ENCODE data around the gene GBE1.
"Not testable (repeated sequence)": the region's sequence is repeated elsewhere in the genome, so short reads cannot be mapped to it uniquely, and the experiment has no call there.

GBE1 gene

DNA sequence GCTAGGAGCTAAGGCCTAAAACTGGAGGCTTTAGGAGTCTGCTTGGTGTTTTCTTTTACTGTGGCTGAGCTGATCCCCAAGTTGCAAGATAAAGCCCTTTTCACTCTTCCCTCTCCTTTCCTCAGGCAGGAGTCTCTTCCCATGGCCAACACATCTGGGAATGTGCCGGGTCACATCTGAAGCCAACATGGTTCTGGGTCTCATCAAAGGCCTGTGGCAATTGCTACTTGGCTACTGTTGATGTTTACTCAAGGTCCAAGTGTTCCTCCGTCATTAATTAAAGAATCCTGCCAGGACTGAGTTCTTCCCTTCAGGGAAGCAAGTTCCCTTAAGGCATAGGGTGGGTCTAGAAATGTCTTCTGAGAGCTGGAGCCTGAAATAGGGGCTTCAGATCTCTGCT, 230.2 kb downstream of the GBE1 start:
- DNase-seq (ENCODE audit: low read depth), result no peak

DNA sequence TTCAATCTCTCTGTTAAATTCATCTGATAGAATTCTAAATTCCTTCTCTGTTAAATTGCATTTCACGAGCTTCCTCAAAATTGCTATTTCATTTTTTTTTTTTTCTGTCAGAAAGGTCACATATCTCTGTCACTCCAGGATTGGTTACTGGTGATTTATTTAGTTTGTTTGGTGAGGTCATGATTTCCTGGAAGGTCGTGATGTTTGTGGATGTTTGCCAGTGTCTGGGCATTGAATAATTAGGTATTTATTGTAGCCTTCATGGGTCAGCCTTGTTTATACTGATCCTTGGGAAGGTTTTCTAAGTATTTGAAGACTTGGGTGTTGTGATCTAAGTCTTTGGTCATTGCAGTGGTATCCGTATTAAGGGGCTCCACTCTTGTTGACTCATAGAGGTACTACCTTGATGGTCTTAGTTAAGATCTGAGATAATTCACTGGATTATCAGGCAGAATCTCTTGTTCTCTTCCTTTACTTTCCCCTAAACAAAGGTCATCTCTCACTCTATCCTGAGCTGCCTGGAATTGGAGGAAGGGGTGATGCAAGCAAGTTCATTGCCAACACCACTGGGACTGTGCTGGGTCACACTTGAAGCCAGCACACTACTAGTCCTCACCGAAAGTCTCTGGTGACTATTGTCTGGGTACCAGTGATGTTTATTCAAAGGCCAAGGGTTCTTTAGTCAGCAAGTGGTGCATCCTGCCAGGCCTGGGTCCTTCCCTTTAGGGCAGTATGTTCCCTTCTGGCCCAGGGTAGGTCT, 231.1 kb downstream of the GBE1 start:
- no peak for DNase-seq (ENCODE audit: low read depth)

DNA sequence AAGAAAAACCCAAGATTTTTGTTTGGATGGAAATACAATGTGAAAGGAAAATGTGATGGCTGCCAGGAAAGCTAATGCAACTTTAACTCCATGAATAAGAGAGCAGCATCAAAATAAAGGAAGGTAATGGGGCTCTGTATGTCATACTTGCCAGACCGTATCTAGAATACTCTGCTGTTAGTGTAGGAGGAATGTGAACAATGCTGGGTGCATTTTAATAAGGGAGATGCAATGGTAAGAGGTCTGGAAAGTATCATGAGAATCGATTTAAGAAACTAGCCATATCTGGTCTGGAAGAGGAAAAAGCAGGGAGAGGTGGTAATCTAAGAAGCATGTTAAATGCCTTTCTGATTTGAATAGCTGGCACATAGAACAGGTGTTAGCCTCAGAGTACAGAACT, 239.6 kb downstream of the GBE1 start:
- DNase-seq (ENCODE audit: low read depth), result no peak

DNA sequence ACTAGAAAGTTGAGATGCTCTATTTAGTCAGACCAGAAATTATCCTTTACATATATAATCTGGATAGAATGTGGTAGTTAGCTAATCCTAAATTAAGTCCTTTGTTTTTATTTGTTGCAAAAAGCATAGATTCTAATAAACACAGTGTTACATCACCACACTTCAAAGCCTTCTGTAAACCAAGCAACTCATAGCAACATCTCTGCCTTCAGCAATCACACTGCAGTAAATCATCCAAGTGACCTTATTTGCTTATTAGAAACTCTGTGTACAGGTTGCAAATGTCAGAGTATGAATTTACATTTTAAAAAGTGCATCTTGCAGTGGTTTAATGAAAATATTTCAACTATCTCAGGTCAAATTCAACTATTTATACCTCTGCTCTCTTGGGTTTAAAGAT, 242.5 kb downstream of the GBE1 start:
- no peak for DNase-seq (ENCODE audit: low read depth)

DNA sequence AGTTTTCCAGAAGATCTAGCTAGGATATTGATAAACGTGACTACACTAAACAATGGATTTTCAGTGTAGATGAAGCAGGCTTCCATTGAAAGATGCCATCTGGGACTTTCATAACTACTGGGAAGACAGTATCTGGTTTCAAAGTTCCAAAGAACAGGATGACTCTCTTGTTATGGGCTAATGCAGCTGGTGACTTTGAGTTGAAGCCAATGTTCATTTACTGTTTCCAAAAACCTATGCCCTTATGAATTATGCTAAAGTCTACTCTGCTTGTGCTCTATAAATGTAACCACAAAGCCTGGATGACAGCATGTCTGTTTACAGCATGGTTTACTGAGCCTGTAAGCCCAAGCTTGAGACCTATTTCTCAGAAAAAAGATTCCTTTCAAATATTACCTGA, 245.4 kb downstream of the GBE1 start:
- no peak for DNase-seq (ENCODE audit: low read depth)

DNA sequence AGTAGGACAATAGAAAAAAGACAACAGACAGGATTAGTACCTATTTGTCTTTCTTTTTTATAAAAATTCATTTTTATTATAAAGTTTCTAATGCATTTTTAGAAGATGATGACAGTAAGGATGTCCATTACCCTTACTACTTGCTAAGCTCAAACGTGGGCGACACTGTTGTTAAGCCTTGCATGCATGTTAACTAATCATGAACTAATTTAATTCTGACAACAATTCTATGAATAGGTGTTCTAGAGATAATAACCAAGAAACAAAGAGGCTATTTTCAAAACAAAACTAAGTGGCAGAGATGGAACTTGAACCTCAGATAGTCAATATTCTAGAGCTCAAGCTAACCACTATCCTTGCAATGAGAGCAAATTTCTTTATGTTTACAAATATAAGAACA, 247.9 kb downstream of the GBE1 start:
- DNase-seq (ENCODE audit: low read depth), result no peak

DNA sequence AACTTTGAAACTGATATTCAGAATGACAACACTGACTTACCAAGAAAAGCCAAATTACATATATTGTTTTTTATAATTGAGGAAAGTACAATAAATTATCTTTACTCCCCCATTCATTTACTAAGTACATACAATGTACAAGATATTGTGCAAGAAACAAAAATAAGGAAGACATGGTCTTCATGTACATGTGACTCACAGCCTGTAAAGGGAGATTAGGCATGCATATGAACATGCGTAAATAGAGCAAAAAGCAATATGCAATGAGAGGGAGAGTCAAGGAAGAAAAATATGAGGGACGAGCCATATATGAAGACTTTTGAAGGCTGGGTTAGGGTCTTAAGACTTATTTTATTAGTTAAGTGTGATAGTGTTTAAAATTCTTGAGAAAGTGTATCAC, 258.4 kb downstream of the GBE1 start:
- no peak for DNase-seq (ENCODE audit: low read depth)

DNA sequence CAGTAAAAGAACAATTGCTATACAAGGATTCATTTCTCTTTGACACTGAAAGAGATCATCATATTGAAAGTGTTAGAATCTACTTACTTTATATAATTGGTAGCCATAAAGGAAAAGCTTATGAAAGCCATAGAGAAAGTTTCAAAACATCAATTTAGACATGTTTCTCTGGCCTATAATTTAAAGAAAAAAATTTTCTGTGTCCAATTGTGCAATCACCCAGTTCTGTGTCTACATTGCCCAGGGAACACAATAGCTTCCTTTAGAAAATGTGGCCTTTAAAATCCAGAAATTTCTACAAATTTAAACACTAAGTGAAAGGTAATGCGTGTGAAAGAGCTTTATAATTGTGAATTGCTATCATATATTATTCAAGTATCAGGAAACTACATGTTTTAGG, 259.2 kb downstream of the GBE1 start:
- no peak for DNase-seq (ENCODE audit: low read depth)

DNA sequence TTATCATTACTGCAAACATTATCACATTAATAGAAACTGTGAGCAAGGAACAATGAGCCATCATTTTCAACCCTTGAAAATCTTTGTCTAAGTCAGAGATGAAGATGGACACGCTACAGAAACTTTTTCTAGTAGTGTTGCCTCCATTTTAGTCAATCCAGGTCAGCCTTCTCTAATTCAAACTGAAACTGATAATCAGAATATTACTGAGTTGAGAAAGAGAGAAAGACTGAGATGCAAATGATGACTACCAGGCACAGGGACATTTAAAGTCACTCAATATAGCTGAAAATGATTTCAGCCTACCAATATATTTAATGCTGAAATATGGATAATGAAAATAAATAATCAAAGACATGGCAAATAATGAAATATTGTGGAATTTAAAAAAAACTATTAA, 261.4 kb downstream of the GBE1 start:
- no peak for DNase-seq (ENCODE audit: low read depth)

DNA sequence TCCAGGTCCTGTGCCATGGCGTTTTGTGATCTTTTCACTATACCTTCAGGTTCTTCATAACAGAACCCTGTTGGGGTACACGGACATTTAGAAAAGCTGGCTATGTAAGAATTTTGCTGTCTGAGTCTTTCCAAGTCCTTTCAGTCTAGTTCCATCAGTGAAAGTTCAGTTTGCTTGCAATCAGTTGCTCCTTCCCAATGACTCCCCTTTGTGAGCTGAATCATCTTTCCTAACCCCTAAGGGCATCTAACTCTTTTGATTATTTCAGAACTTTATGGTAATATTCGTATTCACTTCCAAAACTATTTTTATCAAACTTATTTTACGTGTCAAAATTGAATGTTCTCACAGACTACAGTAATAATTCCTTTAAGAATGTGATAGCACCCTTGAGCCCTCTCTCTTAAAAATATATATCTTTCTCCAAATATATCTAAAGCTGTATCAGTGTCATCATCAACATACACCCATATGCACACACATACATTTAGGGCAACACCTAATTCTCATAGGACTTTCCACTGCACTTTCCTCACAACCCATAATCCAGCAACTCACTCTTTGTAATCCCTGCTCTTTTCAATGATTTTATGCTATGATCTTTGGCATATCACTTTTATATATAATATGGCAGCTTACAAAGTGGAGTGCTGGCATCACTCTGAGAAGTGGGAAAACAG, 263.7 kb downstream of the GBE1 start:
- DNase-seq (ENCODE audit: low read depth), result no peak

DNA sequence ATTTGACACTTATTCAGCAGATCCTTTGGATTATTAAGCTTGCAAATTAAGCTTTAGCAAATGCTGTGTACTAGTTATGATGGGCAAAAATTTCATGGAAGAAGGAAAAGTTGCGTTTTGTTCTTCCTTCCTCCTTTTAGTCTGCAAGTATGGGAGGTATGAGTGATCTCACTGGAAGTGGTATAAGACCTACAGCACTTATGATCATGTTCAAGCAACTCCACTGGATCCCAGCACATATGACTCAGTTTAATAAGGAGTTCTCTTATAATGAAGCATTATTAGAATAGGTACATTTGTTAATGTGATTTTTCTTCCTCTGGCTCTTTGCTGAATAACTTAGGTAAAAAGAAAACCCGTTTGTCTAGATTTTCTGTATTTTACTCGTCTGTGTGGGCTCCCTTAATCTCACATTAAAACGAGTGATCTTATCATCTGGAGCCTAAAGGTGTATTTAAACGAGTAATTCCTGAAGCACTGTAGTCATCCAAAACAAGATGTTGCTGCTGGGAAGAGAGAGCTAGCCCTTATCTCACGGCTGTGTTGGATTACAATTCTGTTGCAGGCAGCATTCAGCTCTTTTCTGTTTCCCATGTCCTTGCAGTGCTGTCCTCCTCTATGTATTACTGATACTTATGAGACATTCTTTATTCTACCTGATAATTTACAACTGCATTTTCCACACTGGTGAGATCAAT, 264.9 kb downstream of the GBE1 start:
- DNase-seq (ENCODE audit: low read depth), result no peak

DNA sequence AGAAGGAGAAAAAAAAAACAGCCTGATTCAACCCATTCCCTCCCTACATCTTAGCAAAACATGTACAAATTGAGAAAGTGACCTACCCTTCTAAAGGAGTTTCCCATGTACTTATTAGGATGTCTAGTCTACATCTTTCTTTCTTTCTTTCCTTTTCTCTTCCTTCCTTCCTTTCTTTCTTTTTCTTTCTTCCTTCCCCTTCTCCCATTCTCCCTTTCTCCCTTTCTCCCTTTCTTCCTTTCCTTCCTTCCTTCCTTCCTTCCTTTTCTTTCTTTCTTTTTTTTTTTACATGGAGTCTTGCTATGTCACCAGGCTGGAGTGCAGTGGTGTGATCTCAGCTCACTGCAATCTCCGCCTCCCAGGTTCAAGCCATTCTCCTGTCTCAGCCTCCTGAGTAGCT, 269.0 kb downstream of the GBE1 start:
- not testable (repeated sequence) for DNase-seq (ENCODE audit: low read depth)

DNA sequence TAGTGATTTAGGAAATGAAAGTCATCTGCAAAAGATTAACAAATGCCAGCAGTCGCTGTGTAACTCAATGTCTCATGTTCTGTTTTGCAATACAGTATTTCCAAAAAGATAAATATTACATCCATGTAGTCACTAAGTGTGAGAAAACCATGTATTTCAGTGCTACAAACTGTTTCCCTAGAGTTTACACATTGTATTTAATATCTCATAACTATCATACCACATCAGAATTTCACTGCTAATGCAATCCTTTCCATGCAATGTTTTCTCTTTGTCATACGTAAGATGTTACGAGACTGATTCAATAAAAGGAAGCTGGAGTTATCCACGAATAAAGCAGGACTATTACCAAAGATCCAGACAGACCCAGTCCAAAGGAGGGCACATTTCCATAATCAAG, 269.4 kb downstream of the GBE1 start:
- no peak for DNase-seq (ENCODE audit: low read depth)

DNA sequence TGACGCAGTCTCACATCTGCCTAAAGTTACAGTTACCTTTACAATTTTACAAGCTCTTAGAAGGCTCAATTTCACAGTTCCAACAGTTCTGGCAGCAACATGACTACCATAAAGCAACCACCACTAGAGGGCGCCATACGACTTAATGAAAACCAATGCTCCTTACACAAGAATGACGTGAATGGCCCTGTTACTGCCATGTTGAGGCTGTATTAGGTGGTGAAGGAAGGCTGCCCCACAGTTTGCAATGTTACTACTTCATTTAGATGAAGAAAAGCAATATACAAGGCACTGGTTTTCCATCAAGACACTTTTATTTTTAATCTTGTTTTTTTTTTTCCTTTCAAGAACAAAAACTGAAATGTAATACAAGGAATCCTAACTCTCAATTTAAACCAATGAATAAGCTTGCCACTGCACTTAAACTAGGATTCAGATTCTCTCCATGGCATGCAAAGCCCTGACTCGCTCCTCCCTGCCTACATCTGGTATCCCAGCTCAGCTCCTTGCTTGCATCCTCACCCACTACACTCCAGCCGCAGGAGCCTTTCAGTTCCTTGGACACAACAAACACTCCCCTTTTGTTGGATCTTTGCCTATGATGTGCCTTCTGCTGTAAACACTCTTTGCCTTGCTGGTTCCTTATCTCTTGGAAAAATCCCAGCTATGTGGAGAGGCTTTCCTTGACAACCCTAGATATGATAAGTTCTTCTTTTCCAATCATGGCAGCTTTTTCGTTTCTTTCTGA, 270.7 kb downstream of the GBE1 start:
- peak; percentile 63 for DNase-seq (ENCODE audit: low read depth)

DNA sequence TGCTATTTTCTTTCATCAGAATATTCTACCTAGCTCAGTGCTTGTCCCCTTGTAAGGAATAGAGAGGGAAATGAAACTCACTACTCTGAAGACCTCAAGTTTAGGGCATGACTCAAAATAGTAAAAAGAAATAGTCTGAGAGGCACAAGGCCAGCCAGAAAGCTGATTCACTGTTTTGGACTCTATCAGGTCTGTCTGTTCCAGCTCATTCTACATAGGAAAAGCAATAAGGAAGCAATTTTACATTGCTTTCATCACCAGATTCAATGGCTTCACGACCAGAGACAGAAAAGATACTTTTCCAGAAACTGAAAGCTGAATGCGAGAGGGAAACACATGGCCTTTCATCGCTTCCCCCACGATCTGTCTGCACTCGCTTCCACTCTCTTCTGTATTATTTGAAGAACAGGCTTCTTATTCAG, 276.0 kb downstream of the GBE1 start:
- DNase-seq (ENCODE audit: low read depth), result no peak

DNA sequence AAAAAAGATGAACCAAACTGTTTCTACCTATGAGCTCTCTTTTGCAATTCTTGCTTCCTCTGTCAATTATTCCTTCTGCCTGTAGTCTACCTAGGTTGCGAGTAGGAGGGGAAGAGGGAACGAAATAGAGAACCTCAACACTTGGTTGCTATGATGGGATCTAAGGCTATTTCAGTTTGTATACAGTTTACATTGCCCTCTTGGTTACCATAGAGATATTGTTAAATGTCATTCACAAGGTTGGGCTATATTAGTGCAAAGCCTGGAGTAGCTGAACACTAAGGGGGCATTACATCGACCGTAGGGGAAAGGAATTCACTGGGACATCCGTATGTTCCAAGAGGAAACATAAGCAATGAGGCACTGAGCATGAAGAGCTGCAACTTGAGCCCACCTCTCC, 276.9 kb downstream of the GBE1 start:
- no peak for DNase-seq (ENCODE audit: low read depth)

DNA sequence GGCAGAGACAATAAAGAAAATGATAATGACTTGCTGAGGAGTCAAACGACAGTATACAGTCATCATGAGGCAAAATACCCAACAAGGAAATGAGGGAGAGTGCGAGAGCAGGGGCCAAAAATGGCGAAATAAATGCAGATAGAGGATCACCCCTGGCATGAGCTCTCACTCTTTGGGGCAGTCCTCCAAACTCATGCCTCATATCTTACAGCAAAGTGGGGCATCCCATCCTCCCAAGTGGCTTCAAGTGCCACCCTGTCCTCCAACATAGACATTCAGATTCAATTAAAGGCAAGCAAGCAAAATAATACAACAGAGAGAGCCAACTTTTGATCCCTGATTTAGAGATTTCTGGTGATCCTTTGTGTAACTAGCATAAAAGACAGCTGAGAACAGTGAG, 278.4 kb downstream of the GBE1 start:
- DNase-seq (ENCODE audit: low read depth), result no peak

DNA sequence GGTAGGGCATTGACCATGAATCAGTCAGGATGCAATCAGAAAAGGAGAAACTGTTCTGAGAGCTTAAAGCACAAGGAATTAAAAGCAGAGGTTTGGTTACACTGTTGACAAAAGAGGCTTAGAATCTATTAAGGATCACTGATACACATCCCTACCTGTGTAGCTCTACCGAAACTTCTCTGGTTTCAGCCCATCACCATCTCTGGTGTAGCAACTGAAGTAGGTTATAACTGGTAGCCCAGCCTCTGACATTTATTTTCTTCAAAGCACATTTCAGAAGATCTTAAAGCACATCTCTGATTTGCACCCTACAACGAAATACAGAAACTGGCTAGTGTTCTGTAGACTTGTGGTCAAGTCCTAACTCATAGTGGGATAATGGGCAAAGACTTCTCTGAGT, 283.7 kb downstream of the GBE1 start:
- no peak for DNase-seq (ENCODE audit: low read depth)

DNA sequence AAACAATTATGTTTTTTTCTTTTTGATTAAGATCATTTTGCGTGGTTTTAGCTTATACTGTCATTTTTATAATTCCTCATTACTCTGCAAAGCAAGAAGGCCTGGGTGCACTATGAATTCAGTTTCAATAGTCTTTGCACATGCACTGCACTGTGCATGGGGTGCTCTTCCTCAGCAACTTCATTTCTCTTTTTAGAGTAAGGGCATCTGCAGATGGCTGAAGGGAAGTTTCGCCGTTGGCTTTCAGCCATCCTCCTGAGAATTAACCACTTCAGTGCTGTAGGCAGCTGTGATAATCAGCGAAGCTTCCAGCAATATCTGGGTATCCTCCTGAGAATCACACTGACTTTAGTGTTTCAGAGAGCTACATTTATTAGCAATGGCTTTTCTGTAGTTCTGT, 284.8 kb downstream of the GBE1 start:
- DNase-seq (ENCODE audit: low read depth), result no peak

DNA sequence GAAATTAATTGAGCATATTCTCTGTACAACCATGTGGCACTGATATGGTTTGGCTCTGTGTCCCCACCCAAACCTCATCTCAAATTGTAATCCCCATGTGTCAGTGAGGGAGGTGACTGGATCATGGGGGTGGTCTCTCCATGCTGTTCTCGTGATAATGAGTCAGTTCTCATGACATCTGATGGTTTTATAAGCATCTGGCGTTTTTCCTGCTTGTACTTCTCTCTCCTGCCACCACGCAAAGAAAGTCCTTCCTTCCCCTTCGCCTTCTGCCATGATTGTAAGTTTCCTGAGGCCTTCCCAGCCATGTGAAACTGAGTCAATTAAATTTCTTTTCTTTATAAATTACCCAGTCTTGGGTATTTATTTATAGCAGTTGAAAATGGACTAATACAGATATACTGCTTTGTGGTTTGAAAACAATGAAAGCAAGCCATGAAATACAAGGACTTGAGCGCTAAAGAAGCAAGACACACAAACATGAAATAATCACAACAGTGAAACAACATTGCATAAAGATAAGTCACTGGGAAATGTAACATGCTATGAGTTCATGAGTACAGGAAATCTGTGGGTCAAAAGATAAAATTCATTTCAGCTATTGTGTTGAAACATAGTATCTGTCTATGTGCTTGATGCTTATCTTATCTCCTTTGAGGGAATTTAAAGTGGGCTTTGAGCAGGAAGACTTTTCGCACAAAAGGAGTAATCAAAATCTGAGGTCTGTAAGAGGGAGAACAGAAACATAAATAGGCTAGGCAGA, 288.7 kb downstream of the GBE1 start:
- no peak for DNase-seq (ENCODE audit: low read depth)

DNA sequence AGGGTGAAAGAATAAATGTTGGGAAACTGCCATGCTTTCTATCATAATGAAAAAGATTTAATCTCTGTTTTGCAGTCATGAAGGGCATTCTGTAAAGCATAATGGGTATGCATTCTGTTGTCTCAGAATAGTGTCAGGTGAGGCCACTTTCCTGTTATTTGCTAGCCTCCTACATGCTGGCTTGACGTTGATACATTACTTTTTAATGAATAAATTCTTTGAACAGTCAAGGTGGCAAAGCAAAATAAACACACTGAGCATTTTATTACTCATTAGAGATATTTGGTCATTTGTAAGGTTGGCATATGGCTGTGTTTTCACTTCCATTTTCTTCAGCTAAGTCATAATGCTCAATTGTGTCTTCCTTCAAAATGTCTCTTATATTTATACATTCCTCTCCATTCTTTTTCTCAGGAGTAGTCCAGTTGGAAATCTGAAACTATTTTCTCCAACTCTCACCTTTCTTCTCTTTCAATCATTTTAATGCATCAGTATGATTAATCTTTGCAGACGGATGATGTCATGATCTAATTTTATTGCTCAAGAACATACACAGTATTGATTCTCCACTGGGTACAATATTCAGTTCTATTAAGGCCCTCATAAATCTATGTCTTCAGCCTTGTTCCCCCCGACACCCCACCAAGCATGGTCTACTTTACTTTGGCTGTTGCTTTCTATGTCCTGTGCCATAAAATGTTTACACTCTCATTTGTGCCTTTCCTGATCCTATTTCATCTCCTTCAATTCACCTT, 290.7 kb downstream of the GBE1 start:
- DNase-seq (ENCODE audit: low read depth), result no peak
